ENCODE results near the gene LSS. TPM values are rescaled to one million over a fixed set of nuclear protein-coding genes. Genes with fewer than 3 reads are reported as not detected.

LSS gene
- total RNA-seq, 1 experiment from 2014 or later, result 130 TPM

DNA sequence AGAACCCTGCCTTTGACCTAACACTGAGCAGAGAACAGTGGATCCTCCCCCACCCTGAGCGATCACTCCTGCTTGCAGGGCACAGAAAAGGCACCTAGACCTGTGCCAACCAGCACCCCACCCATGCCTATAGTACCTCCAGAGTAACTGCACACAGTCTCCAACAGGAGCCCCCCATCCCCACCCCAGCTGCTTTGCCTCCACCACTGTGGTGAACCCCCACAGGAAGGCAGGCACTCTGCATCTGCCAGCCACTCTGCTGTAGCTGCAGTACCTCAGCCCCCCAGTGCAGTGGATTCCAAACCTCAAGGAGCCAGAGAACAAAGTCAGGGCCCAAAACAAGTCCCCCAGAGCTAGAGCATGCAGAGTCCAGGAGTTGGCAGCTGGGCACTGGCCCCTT lies 55.0 kb downstream of the LSS start:
- no peaks in the 10 kb centered on the region for H3K4me1 ChIP-seq (ENCODE audit: insufficient read depth, low read length, poor library complexity, severe bottlenecking)
- BruUV-seq (replicated peaks), result no TSS peak
- CTCF ChIA-PET, result no interaction called here
- no peaks in the 10 kb centered on the region for H3K36me3 ChIP-seq (ENCODE audit: insufficient read depth, low read length, poor library complexity, severe bottlenecking)
- no peak for DNase-seq (ENCODE audit: low spot score)
- no peak for TF ChIP-seq CTCF (conservative IDR thresholded peaks at IDR 0.05; ENCODE audit: low read depth, low read length)
- no peak for TF ChIP-seq EZH2 (IDR thresholded peaks at IDR 0.05; ENCODE audit: borderline replicate concordance, low read depth, low read length, poor library complexity, severe bottlenecking)
- no peak overlapping the region for H3K4me3 ChIP-seq (ENCODE audit: low read depth, low read length, poor library complexity, severe bottlenecking)
- no peak overlapping the region for H3K27ac ChIP-seq (ENCODE audit: low read depth, low read length, poor library complexity, severe bottlenecking)
- no peaks in the 10 kb centered on the region for H3K27me3 ChIP-seq (replicated peaks; ENCODE audit: insufficient read depth, low read depth, low read length, poor library complexity)
- H3K9me3 ChIP-seq (ENCODE audit: low read depth, low read length, poor library complexity, severe bottlenecking), result peaks cover 13% of the 10 kb centered on the region
- intact Hi-C loops (cut with micrococcal nuclease; ENCODE audit: unreplicated experiment), result loop anchor here (2.0 kb wide), 1 partner anchor 15 kb away; no protein-coding TSS in a partner anchor
- POLR2A ChIA-PET (ENCODE audit: low non-redundant PET), result no interaction called here

DNA sequence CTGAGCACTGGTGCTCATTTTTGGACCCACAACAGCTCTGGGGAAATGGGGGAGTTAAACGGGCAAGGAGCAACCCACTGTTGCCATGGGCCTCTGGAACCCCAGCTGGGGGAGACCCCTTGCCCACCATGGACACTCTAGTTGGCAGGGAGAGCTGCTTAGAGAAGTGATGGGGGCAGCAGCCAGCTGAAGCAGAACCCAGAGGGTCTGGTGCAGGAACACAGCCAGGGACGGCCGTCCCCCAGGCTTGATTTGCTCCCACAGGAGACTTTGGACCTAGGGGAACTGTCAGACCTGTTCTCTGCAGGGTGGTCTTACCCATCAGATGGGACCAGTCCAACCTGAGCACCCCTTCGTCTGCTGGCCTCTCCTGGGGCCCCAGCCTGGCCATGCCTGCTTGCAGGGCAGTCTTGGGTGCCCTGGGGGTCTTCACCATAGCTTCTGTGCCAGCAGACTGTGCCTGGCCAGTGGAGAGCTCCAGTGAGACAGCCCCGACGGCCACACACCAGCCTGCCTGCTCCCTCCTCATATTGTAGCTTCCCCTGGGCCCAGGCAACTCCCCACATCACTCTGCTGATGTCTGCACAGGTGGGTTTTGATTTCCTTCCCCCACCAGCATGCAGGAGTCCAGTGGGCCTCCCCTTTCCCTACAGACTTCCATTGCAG lies 55.6 kb downstream of the LSS start:
- intact Hi-C loops (cut with micrococcal nuclease; ENCODE audit: unreplicated experiment), result loop anchor here (2.0 kb wide), 1 partner anchor 14 kb away; no protein-coding TSS in a partner anchor
- Histone ChIP-seq H3K36me3 (ENCODE audit: insufficient read depth, low read length, poor library complexity, severe bottlenecking) (no peaks in the 10 kb centered on the region), H3K27ac (ENCODE audit: low read depth, low read length, poor library complexity, severe bottlenecking) (no peak overlapping the region), H3K9me3 (ENCODE audit: low read depth, low read length, poor library complexity, severe bottlenecking) (peaks cover 13% of the 10 kb centered on the region), H3K27me3 (replicated peaks; ENCODE audit: insufficient read depth, low read depth, low read length, poor library complexity) (no peaks in the 10 kb centered on the region), H3K4me1 (ENCODE audit: insufficient read depth, low read length, poor library complexity, severe bottlenecking) (no peaks in the 10 kb centered on the region), H3K4me3 (ENCODE audit: low read depth, low read length, poor library complexity, severe bottlenecking) (no peak overlapping the region)
- POLR2A ChIA-PET (ENCODE audit: low non-redundant PET), result no interaction called here
- DNase-seq (ENCODE audit: low spot score), result no peak
- CTCF ChIA-PET, result no interaction called here
- TF ChIP-seq EZH2 (IDR thresholded peaks at IDR 0.05; ENCODE audit: borderline replicate concordance, low read depth, low read length, poor library complexity, severe bottlenecking) (no peak), CTCF (conservative IDR thresholded peaks at IDR 0.05; ENCODE audit: low read depth, low read length) (no peak)
- no TSS peak for BruUV-seq (replicated peaks)

GRCh38 chr21:46171996-46172862 lies 56.3 kb downstream of the LSS start:
- ChIA-PET CTCF (no interaction called here), POLR2A (ENCODE audit: low non-redundant PET) (no interaction called here)
- no peak overlapping the region for H3K4me3 ChIP-seq (ENCODE audit: low read depth, low read length, poor library complexity, severe bottlenecking)
- no peak for TF ChIP-seq CTCF (conservative IDR thresholded peaks at IDR 0.05; ENCODE audit: low read depth, low read length)
- TF ChIP-seq EZH2 (IDR thresholded peaks at IDR 0.05; ENCODE audit: borderline replicate concordance, low read depth, low read length, poor library complexity, severe bottlenecking), result no peak
- peaks cover 3% of the 10 kb centered on the region for H3K36me3 ChIP-seq (ENCODE audit: insufficient read depth, low read length, poor library complexity, severe bottlenecking)
- intact Hi-C loops (cut with micrococcal nuclease; ENCODE audit: unreplicated experiment), result loop anchor here (2.0 kb wide), 1 partner anchor 13 kb away; no protein-coding TSS in a partner anchor
- H3K27me3 ChIP-seq (replicated peaks; ENCODE audit: insufficient read depth, low read depth, low read length, poor library complexity), result no peaks in the 10 kb centered on the region
- DNase-seq (ENCODE audit: low spot score), result no peak
- H3K4me1 ChIP-seq (ENCODE audit: insufficient read depth, low read length, poor library complexity, severe bottlenecking), result no peaks in the 10 kb centered on the region
- no peak overlapping the region for H3K27ac ChIP-seq (ENCODE audit: low read depth, low read length, poor library complexity, severe bottlenecking)
- H3K9me3 ChIP-seq (ENCODE audit: low read depth, low read length, poor library complexity, severe bottlenecking), result peaks cover 8% of the 10 kb centered on the region
- no TSS peak for BruUV-seq (replicated peaks)
